ENCODE data around the gene MYO9B. TPM values are rescaled to one million over a fixed set of nuclear protein-coding genes. Genes with fewer than 3 reads are reported as not detected.

MYO9B gene
- polyA plus RNA-seq, 5 donors: 43.6 to 64.8 (median 55.6) TPM

DNA sequence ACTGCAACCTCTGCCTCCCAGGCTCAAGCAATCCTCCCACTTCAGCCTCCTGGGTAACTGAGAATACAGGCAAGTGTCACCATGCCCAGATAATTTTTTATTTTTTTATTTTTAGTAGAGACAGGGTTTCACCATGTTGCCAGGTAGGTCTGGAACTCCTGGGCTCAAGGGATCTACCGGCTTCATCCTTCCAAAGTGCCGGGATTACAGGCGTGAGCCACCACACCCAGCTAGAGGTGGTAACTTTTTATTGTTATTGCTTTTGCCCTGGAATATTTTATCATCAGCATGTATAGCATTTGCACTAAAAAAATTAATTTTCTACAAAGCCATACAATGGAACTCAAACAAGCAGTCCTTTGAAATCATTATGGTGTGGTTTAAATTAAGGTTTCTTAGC is 14.4 kb upstream of the MYO9B start:
- no peak for DNase-seq

DNA sequence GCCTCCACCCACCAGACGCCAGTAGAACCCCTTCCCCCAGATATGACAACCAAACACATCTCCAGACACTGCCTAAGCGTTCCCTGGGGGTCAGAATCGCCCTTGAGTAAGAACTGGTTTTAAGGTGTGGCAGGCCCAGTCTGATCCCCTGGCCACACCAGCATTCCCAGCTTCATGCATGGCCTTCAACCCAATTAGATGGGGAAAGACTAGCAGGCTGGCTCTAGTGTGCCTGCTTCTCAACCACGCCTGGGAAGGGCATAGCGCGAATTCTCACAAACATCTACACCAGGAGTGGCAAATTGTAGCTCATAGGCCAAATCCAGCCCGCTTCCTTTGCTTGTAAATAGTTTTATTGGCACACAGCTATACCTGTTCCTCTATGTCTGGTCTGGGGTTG is 13.9 kb upstream of the MYO9B start:
- DNase-seq: no peak

DNA sequence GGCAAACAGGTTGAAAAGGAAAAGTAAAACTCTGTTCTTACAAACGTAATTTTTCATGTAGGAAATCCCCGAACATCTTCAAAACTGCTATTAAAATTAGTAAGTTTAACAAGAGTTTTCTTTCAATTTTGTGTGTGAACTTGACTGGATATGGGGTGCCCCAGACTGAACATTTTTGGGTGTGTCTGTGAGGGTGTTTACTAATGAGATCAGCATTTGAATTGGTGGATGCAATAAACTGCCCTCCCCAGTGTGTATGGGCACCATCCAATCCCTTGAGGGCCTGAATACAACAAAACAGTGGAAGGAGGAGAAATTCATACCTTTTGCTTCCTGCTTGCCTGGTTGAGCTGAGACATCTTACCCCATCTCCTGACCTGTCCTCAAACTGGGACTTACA is 12.1 kb upstream of the MYO9B start:
- DNase-seq: no peak

DNA sequence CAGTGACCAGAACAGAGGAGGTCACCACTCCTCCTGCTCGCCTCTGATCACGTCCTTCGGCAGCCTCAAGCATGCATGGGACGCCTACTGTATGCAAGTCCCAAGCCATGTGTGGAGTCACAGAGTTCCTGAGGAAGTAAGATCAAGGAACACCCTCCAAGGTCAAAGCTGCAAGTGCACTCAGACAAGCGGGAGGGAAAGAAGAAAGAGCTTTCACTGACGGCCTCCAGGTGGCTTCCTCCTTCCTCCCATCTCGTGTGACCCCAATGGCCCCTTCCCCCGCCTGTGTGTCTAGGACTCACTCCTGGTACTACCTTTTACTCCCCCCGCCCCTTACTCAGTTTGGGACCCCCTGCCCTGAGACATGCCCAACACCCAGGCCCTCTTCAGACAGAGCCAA is 6.4 kb upstream of the MYO9B start:
- no peak for DNase-seq

DNA sequence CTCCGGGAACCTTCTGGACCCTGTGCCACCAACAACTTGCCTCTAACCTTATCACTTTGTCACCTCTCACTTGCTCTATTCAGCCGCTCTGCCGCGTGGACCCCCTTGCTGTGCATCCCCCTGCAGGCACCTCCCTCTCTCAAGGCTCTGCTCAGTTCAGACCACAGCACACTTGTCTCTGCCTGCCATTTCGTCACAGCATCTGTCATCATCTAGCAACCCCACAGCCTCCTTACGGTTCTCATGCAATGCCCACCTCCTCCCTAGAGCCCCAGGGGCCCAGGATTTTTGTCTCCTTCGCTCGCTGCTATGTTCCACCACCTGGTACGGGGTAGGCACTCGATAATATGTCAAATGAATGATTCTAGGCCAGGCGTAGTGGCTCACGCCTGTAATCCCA is 5.2 kb upstream of the MYO9B start:
- no peak for DNase-seq

DNA sequence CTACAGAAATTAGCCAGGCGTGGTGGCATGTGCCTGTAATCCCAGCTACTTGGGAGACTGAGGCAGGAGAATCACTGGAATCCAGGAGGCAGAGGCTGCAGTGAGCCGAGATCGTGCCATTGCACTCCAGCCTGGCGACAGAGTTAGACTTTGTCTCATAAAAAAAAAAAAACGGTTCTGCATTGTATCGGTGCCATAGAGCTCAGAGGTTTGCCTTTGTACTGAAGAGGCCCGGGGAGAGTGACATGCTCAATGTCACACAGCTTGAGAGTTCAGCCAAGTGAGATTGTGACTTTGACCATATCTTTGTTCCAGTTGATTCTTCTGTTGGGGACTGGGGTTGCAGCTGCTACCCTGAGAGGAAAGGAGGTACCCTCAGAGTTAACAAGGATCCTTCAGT is 4.7 kb upstream of the MYO9B start:
- no peak for DNase-seq

DNA sequence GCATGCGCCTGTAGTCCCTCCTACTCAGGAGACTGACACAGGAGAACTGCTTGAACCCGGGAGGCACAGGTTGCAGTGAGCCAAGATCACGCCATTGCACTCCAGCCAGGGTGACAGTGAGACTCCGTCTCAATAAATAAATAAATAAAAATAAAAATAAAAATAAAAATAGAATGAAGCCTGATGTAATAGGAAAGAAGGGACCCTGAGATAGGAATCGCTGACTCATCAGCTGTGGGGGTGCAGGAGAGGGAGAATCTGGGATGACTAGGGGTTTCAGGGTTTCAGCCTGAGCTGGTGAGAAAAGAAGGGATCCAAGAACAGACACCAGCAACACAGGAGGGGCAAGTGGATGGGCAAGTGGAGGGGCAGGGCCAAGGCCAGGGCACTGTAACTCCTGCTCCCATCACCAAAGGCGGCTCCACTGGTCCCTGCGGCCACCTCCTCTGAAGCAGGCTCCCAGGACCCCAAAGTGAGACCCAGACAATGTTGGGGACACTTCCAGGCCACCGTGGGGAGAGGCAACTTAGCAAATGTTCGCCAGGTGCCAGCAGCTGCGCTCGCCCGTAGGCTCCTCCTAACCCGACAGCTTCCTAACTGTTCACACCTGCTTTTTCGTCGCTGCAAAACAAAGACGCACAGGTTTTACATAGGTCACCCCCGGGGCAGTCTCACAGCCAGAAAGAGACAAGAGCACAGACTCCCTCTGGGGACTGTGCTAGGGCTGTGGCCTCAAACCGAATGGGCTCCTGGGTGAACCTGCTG is 1.5 kb upstream of the MYO9B start:
- no peak for DNase-seq

DNA sequence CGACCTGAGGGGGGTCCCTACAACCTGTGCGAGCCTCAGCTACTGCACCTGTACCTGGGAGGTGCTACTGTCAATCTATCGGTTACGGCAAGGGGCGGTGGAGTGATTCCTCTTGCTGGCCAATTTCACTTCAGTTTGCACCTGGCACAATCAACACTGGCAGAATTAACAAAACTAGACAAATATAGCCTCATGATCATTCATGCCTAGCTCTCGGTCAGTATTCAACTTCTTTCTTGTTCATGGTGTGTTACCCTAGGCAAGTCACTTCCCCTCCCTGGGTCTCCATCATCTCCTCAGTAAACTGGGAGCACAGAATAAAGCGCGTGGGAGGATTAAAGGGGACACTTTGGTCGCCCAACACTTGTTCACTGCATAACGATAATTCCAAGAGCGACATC is 943 bp upstream of the MYO9B start:
- no peak for DNase-seq

DNA sequence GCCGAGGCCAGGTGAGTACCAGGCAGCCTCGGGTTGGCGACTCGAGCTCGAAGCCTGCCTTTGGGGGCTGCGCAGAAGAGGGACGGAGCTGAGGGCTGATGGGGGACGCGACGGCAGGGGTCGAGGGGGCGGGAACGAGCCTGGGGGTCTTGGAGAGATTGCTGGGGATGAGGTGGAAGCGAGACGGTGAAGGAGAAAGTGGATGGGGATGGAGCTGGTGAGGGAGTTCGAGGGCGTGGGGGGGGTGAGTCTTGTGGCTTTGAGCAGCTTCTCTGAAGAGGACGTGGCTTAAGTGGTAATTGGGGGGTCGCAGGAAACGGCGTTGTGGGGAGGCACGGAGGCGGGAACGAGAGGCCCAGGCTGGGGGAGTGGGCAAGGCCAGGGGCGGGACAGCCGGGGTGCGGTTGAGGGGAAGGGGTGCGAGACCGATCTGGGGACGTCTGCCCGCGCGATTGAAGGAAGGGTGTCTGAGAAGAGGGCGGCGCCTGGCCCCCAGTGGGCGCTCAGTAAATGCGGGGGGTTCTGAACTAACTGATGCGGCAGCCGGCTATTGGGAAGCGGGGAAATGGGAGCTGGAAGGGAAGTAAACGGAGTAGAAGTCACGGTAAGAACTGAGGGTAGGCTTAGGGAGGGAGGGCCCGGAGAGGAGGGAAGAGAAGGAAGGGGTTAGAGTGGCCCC is 426 bp downstream of the MYO9B start:
- DNase-seq: peak in 1 of 2 donors; percentile 40

DNA sequence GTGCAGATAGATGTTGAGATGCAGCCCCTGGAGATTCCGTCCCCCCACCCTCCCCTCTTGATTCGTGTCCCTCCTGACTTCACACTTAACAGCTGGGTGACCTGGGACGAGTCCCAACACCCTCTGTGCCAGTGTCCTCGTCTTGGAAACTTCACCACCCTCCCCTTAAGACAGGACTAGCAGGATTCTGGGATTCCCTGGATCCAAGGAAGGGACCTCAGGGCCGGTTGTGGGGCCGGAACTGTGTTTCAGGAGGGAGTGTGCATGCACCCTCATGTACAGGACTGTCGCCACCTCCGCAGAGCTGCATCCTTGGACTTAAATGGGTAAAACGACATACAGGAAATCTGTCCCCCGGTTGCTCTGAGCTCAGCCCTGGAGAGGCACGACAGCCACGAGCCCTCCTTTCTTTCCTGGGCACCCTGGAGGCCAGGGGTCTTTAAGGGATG is 990 bp downstream of the MYO9B start:
- DNase-seq: no peak

DNA sequence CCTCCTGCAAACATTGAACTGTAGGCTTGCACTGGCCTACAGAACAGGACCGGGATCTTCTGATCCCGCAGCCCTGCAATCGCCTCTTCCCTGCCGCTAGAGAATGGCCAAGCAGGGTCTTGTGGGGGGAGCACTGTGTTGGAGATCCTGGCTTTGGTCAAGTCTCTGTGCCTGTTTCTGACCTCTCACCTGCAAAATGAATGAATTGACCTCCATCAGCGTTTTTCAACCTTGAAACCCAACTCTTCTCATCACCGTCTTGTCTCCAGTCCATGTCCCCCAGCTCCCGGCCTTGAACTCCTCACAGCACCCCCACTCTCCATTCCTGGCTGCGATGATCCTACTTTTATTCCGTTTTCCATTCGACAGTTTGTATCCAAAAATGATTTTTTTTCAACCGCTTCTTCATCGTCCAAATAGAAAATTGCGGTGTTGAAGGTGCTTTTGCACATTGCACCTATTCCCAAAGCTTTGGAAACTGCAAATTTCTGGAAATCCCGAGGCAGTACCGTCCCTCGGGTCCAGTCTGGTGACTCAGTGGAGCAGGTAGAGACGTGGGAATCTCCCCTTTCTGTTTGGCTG is 2.0 kb downstream of the MYO9B start:
- no peak for DNase-seq

DNA sequence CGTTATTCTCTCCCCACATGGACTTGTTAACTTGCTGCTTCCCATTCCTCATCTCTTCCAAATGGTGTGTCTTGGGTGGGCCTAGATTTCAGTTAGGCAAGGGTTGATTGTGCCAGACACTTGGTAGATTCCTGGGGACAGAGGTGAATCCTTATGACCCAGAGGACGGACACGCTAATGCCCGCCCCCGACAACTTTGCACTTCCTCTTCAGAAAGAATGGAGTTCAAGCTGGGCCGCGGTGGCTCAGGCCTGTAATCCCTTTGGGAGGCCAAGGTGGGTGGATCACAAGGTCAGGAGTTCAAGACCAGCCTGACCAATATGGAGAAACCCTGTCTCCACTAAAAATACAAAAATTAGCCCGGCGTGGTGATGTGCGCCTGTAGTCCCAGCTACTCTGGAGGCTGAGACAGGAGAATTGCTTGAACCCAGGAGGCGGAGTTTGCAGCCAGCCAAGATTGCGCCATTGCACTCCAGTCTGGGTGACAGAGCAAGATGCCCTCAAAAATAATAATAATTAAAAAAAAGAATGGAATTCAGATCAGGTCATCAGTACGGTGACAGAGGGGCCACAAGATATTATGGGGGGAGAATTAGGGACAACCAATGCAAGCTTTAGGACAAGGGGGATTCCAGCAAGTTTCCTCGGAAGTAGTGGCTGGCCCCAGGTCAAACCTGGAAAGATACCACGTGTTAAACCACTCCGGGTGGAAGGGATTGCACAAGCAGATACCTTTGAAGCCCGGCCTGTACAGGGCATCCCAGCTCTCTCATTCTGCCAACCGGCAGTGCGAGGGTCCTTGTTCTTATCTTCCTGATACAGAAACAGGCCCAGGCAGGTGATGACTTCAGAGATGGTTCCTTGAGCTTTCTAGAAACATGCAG is 2.7 kb downstream of the MYO9B start:
- no peak for DNase-seq

DNA sequence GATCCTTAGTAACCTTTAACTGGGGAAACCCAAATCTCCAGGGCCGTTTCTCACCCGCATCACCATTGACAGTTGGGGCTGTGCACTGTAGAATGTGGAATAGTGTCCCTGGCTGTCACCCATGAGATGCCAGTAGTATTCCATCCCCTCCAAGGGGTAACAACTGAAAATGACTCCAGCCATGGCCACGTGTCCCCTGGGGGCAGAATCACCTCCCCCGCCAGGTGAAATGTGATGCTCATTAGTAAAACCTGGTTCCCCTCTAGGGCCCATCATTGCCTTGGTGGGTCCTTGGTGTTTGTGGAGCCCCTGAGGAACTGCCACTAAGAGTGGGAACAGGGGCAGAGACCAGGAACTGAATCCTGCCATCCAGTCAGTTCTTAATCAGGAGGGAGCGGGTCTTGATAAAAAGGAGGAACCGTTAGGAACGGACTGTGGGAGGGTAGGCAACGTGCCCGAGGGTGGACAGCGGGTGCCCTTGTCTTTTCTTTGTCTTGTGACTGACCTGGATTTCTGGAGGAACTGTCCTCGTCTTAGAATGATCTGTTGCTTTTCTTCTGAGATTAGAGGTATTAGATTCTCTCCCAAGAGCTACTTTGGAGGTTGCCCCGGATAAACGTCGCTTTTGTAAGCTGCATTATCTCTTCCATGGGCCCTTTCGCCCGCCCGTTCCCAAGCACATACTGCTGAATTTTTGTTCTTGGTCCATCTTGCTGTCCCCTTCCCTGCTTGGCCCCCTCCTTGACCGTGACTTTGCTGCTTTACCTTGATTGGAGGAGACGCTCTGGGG is 3.5 kb downstream of the MYO9B start:
- DNase-seq: no peak

DNA sequence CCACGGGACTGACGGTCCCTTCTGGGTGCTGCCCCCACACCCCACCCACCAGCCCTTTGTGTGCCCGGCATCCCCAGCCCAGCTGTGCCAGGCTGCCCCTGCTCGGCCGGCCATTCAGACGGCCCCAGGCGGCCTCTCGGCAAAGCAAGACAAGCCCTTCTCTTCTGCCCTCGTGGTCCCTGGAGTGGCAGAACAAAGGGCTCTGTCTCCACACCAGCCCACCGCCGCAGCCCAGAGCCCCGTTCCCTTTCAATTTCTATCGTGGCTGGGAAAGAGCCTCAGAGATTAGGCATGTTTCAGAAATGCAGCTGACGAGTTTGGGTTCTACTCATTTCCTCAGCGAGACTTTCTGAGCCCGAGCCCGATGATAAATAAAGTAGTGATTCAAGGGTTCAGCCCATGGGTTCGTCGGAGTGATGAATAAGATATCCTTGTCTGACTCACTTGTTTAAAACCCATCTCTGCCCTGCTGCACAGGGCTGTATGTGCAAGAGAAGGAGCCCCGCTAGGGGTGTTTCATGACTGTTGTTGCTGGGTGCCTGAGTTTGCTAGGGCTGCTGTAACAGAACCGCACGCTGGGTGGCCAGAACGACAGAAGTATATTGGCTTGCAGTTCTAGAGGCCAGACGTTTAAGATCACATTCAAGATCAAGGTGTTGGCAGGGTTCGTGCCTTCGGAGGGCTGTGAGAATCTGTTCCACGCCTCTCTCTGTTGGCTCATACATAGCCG is 4.3 kb downstream of the MYO9B start:
- DNase-seq: peak; percentile 81 to 87

DNA sequence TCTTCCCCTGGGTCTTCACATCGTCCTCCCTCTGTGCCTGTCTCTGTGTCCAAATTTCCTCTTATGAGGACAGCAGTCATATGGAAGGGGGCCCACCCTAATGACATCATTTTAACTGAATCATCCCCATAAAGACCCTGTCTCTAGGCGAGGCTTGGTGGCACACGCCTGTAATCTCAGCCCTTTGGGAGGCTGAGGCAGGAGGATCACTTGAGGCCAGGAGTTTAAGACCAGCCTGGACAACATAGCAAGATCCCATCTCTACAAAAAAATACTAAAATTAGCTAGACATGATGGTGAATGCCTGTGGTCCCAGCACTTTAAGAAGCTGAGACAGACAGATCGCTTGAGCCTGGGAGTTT is 4.8 kb downstream of the MYO9B start:
- no peak for DNase-seq

DNA sequence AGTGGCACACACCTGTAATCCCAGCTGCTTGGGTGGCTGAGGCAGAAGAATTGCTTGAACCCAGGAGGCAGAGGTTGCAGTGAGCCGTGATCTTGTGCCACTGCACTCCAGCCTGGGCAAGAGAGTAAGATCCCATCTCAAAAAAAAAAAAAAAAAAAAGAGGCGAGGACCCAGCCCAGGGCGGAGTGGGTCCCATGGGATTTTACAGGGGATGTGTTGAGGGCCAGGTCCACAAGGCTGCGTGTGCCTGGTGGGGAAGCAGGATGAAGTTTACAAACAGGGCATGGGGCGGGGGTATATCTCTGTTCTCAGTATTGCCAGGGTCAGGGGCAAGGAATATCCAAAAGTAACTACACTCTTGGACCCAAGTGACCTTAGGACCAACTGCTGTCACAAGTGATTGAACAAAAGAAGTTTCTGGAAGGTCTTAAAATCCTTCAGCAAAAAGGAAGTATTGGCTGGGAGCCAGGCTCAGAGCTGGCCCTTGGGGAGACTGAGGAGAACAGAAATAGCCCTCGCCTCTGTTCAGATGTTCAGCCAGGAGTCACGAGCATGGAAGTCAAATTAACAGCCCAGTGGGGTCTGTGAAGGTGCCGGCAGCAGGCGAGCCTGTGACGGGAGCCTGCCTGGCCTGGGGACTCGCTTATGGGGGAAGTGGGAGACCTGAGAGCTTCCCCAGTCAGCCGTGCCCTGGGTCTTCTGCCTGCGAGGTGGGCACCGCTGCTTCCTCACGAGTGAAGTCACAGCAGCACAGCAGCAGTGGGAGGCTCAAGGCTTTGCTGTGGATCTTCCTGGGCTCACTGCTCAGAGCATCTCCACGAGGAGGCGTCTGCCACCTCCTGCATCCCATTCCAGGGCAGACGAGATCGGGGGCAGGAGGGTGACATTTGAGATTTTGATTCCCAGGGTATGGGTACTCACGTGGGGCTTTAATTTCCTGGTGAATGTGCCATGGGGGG is 6.4 kb downstream of the MYO9B start:
- DNase-seq: no peak

DNA sequence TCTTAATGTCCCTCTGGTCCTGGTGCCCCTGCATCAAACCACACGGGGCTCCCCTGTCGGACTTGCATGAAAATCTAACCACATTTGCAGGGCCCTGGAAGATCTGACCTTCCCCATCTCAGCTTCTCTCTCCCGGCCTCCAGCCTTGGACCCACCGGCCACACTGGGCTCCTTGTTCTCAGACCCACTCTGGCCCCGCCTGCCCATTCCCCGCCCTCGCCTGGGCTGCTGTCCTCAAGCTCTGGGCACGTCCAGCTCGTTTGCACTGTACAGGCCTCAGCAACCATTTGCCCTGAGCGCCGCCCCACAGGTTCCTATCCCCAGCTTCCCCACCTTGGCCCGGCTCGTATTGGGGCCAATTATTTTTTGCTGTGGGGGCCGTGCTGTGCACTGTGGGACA is 10.5 kb downstream of the MYO9B start:
- DNase-seq: no peak

DNA sequence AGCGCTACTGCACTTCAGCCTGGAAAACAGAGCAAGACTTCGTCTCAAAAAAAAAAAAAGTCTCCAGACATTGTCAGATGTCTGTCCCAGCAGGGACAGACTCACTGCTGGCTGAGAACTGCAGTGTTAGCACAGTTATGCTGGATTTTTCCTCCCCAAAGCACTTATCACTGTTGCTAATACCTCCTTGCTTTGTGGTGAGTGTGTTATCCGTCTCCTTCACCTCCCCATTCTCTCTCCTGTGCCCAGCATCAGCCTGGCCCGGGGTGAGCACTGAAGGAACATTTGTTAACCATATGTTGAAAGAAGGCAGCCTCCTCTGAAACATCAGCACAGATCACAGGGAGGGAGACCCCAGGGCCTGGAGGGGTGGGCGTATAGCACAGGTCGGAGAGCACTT is 11.3 kb downstream of the MYO9B start:
- no peak for DNase-seq

DNA sequence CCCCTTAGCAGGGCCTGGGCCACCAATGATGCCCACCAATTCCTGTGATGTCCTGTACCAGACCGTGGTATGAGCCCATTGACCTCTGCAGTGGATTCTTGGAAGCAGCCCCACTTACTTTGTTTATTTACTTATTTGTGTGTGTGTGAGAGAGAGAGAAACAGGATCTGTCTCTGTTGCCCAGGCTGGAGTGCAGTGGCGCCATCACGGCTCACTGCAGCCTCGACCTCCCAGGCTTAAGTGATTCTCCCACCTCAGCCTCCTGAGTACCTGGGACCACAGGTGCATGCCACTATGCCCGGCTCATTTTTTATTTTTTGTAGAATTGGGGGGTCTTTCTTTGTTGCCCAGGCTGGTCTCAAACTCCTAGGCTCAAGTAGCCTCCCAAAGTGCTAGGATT is 13.0 kb downstream of the MYO9B start:
- DNase-seq: no peak

DNA sequence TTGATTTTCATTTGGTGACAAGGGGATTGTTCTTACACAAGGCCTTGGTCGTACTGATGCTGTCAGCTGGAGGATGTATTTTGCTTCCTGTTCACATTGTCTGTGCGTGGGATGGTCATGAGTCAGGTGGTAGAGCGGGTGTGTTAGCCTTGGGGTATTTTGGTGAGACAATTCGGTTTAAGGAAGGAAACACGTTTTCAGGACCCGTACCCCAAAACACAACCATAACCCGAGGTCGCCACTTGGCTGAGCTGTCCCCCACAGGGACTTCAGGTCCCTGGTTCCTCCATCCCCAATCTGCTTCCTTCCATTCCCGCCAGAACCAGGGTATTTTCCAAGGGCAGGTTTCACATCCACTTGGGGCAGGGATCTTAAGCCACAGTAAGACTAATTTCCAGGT is 15.0 kb downstream of the MYO9B start:
- DNase-seq: no peak

Data from right lung (tissue), 5 donors.